Activated CD4-positive, alpha-beta memory T cell treated with anti-CD3 and anti-CD28 coated beads, Interleukin-2, amount 10 ng/mL, durations not matched to agents 7 days and 5 days (primary cell): Measurements from ENCODE around the gene ATPAF2. TPM values are rescaled to one million over a fixed set of nuclear protein-coding genes. Genes with fewer than 3 reads are reported as not detected.

ENCODE experiments used
- CTCF ChIA-PET: fragments of 350-600 bp; sonication (Branson Sonifier 250); formaldehyde crosslinking; loops from one replicate; lab custom pipeline; 2021; ENCODE audit warnings: antibody characterized with exemption, inconsistent platforms; lab: Charles Lee
- POLR2A ChIA-PET: fragments of 350-600 bp; sonication (Branson Sonifier 250); formaldehyde crosslinking; loops from one replicate; lab custom pipeline; 2021; ENCODE audit warnings: antibody characterized with exemption; lab: Charles Lee
- DNase-seq: peaks from one replicate; pipeline ENCODE4 v3.0.0-alpha.2; 2020
- H3K27ac Mint-ChIP-seq: one replicate; pipeline ENCODE4 v1.8.0; 2021; ENCODE audit warnings: mild to moderate bottlenecking, mixed read lengths
- H3K27me3 Mint-ChIP-seq: one replicate; pipeline ENCODE4 v1.8.0; 2021; ENCODE audit warnings: mixed read lengths
- H3K36me3 Mint-ChIP-seq: one replicate; pipeline ENCODE4 v1.8.0; 2021; ENCODE audit warnings: low read depth, mixed read lengths
- H3K4me1 Mint-ChIP-seq: one replicate; pipeline ENCODE4 v1.8.0; 2021; ENCODE audit warnings: mixed read lengths
- H3K4me3 Mint-ChIP-seq: one replicate; pipeline ENCODE4 v1.8.0; 2021; ENCODE audit warnings: mild to moderate bottlenecking, mixed read lengths
- H3K9me3 Mint-ChIP-seq: one replicate; pipeline ENCODE4 v1.8.0; 2021; ENCODE audit warnings: mixed read lengths
- total RNA-seq, 2 experiments: library from RNA; stranded (reverse); gene quantifications; one replicate each; pipeline ENCODE4 v1.2.3, GENCODE V29; 2021

Gene ATPAF2
- total RNA-seq, 2 experiments from 2014 or later = 22.1 to 22.3 TPM

DNA sequence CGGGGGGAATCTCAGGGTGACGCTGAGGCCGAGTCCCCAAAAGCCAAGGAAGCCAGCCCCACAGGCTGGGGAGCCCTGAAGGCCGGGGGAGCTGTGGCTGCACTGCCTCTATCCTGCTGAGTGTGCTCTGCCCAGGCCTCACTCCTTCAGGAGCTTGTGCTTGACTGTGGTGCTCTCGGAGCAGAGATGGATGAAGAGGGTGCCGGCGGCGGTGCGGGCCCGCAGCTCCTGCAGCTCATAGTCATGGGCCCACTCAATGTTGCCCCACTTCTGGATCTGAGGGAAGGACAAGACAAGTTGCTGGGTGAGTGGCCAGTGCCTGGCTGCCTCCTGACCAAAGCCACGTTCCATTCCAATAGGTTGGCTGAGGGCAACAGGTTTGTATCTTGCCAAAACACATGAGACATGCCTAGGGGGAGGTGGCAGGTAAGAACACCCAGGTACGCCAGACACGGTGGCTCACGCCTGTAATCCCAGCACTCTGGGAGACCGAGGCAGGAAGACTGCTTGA is 20.5 kb downstream of the ATPAF2 start:
- no peaks in the 10 kb centered on the region for H3K9me3 Mint-ChIP-seq
- H3K4me3 Mint-ChIP-seq = no peak overlapping the region
- no peak overlapping the region for H3K27ac Mint-ChIP-seq
- POLR2A ChIA-PET = no interaction called here
- H3K27me3 Mint-ChIP-seq = no peaks in the 10 kb centered on the region
- peaks cover 2% of the 10 kb centered on the region for H3K36me3 Mint-ChIP-seq
- CTCF ChIA-PET = interaction anchor here (0.6 kb wide), 1 partner anchor 523 kb away, joined by 3 read pairs; the partner anchor contains the start of gene RASD1
- H3K4me1 Mint-ChIP-seq = no peaks in the 10 kb centered on the region
- DNase-seq = no peak

DNA sequence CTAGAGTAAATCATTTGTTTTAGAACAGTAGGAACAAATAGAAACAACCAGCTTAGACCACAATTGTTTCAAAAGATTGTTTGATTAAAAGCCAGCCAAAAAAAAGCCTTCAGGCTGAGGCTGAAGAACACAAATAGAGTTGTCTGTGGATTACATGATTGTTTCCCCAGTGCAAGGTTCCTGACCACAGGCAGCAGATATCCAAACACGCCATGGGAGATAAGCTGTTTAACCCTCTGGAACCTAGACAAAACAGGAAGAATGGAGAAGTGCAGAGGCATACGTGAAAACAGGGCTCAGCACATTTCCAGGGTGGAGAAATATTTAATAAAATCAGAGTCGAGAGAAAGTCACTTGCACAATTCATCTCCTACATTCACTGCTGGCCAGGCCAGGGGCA is 21.0 kb downstream of the ATPAF2 start:
- Mint-ChIP-seq H3K4me3 (no peak overlapping the region), H3K36me3 (peaks cover 2% of the 10 kb centered on the region), H3K4me1 (no peaks in the 10 kb centered on the region), H3K27ac (no peak overlapping the region), H3K9me3 (no peaks in the 10 kb centered on the region), H3K27me3 (no peaks in the 10 kb centered on the region)
- CTCF ChIA-PET = interaction anchor here (0.6 kb wide), 1 partner anchor 522 kb away, joined by 3 read pairs; the partner anchor contains the start of gene RASD1
- POLR2A ChIA-PET = no interaction called here
- no peak for DNase-seq

DNA sequence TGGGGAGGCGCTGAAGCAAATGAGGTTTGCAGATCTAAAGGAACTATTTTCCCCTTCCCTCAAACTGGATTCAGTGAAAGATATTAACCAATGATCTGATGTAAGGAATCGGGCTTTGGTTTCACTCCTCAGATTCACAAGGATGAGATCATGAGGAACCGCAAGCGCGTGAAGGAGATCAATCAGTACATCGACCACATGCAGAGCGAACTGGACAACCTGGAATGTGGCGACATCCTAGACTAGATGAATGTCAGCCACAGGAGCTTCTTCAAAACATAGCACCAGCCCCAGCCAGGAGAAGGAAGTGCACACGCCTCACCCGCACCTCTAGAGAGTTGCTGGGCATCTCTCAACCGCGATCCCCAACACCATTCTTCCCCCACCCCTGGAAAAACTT is 22.5 kb downstream of the ATPAF2 start:
- Mint-ChIP-seq H3K4me1 (no peaks in the 10 kb centered on the region), H3K27ac (no peak overlapping the region), H3K36me3 (peaks cover 2% of the 10 kb centered on the region), H3K4me3 (no peak overlapping the region), H3K9me3 (no peaks in the 10 kb centered on the region), H3K27me3 (no peaks in the 10 kb centered on the region)
- DNase-seq = no peak
- ChIA-PET POLR2A (no interaction called here), CTCF (interaction anchor here (0.7 kb wide), 1 partner anchor 572 kb away, joined by 6 read pairs; no protein-coding TSS in a partner anchor)

DNA sequence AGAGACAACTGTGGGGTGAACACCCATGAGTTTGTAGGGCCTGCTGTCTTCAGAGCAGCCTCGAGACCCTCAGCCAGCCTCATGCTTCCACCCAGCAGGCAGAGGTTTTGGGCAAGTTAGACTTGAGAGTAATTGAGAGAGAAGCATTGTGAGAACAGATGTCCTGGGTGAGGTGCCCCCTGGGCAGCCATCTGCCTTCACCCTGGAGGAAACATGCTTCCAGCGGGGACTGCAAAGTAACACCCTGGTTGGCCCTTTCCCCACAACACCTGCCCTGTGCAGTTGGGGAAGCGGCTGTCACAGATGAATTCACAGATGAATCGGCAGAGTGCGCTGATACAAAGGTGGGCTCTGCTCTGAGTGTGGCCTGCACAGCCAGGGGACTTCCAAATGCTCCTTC is 23.4 kb downstream of the ATPAF2 start:
- no peak overlapping the region for H3K4me3 Mint-ChIP-seq
- H3K9me3 Mint-ChIP-seq = no peaks in the 10 kb centered on the region
- no peak for DNase-seq
- ChIA-PET CTCF (no interaction called here), POLR2A (no interaction called here)
- H3K4me1 Mint-ChIP-seq = no peaks in the 10 kb centered on the region
- H3K27ac Mint-ChIP-seq = no peak overlapping the region
- no peaks in the 10 kb centered on the region for H3K27me3 Mint-ChIP-seq
- H3K36me3 Mint-ChIP-seq = peaks cover 2% of the 10 kb centered on the region

DNA sequence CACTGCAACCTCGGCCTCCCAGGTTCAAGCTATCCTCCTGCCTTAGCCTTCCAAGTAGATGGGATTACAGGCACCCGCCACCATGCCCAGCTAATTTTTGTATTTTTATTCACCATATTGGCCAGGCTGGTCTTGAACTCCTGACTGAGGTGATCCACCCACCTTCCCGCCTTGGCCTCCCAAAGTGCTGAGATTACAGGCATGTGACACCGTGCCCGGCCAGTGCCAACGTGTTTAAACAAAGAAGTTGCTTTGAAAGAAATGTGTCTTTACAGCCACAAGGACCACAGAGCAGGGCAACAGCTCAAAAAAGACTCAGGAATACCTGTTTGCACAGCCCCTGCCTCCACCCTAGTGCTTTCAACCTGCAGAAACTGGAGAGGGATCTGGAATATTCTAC is 25.0 kb downstream of the ATPAF2 start:
- Mint-ChIP-seq H3K4me1 (no peaks in the 10 kb centered on the region), H3K4me3 (no peak overlapping the region), H3K9me3 (no peaks in the 10 kb centered on the region), H3K27ac (no peak overlapping the region), H3K27me3 (no peaks in the 10 kb centered on the region), H3K36me3 (peaks cover 2% of the 10 kb centered on the region)
- DNase-seq = no peak
- ChIA-PET POLR2A (interaction anchor here (1.1 kb wide), 1 partner anchor 19 kb away, joined by 4 read pairs; no protein-coding TSS in a partner anchor), CTCF (no interaction called here)

DNA sequence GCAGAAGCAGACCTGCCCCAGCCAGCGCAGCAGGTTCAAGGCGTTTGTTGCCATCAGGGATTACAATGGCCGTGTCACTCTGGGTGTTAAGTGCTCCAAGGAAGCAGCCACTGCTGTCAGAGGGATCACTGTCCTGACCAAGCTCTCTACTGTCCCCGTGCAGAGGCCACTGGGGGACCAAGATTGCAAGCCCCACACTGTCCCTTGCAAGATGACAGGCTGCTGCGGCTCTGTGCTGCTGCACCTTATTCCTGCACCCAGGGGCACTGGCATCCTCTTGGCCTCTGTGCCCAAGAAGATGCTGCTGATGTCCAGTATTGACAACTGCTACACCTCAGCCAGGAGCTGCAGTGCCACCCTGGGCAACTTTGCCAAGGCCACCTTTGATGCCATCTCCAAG is 27.7 kb downstream of the ATPAF2 start:
- CTCF ChIA-PET = interaction anchor here (0.5 kb wide), 1 partner anchor 276 kb away, joined by 3 read pairs; no protein-coding TSS in a partner anchor
- DNase-seq = no peak
- Mint-ChIP-seq H3K27ac (no peak overlapping the region), H3K27me3 (no peaks in the 10 kb centered on the region), H3K9me3 (no peaks in the 10 kb centered on the region), H3K36me3 (no peaks in the 10 kb centered on the region), H3K4me3 (no peak overlapping the region), H3K4me1 (no peaks in the 10 kb centered on the region)
- POLR2A ChIA-PET = no interaction called here

DNA sequence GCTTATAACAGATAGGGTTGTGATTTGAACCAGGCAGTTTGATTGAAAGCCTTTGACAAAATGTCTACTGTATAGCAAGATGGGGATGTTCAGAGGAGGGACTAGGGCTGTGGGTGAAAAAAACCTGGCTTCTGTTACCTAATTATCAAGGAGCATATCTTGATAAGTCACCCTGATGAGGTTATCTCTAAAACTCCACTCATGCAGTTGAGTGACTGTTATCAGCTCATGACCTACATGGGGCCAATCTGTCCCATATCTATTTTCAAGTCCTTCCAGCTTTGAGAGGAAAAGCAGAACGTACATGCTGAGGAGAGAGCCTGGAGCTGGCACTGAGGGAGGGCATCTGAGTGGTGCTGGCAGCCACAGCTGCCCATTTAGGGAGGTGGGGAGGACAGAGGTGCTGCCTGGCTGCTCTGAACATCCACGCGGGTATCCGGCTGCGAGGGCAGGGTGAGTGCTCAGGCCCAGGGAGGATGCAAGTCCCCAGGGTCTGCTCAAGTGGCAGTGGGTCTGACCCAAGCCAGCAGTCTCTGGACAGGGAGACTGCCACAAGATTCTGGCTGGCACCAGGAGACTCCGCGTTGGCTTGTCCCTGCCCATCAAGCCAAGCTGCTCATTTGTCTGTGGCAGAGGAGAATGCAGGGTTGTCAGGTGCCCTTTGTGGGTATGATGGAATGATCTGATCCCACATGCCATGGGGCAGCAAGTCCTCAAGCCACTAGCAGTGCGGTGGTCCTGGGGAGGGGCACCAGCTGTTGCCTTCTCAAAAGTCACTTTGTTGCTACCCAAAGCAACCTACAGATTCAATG is 29.2 kb downstream of the ATPAF2 start:
- ChIA-PET POLR2A (no interaction called here), CTCF (interaction anchor here (1.2 kb wide), 1 partner anchor 23 kb away, joined by 3 read pairs; no protein-coding TSS in a partner anchor)
- Mint-ChIP-seq H3K9me3 (no peaks in the 10 kb centered on the region), H3K27ac (no peak overlapping the region), H3K4me3 (no peak overlapping the region), H3K27me3 (no peaks in the 10 kb centered on the region), H3K36me3 (no peaks in the 10 kb centered on the region), H3K4me1 (peaks cover 9% of the 10 kb centered on the region)
- DNase-seq = no peak

DNA sequence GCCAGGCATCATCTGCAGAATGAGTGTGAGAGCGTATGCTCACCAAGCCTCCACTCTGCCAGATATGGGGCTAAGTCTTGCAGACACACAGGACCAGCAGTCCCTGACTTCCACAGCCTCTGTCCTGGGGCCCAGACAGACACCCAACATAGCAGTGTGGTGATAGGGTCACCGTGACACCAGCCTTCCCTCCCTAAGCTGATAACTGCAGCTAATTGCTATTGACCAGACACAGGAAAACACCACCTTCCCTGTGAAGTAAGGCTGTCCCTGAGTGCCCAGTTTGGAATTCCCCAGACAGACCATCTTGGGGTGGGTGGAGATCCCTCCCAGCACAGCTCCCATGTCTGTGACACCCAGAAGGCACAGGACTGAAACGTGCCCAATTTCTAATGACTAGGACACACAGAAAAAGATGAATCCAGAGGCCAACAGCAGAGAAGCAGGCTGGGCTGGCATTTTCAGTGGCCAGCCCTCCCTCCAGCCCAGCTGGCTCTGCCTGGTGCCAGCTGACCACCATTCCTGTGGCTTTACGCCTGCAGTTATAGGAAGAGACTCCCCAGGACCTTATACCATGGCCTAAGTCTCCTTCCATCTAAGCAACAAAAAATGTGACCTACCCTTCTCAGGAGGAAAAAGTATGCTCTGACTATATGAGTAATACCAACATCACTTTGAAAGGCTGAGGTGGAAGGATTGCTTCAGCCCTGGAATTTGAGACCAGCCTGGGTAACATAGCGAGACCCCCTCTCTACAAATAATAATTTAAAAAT is 30.3 kb downstream of the ATPAF2 start:
- CTCF ChIA-PET = no interaction called here
- Mint-ChIP-seq H3K4me3 (no peak overlapping the region), H3K9me3 (no peaks in the 10 kb centered on the region), H3K4me1 (peaks cover 9% of the 10 kb centered on the region), H3K36me3 (no peaks in the 10 kb centered on the region), H3K27me3 (no peaks in the 10 kb centered on the region), H3K27ac (no peak overlapping the region)
- POLR2A ChIA-PET = no interaction called here
- DNase-seq = no peak

DNA sequence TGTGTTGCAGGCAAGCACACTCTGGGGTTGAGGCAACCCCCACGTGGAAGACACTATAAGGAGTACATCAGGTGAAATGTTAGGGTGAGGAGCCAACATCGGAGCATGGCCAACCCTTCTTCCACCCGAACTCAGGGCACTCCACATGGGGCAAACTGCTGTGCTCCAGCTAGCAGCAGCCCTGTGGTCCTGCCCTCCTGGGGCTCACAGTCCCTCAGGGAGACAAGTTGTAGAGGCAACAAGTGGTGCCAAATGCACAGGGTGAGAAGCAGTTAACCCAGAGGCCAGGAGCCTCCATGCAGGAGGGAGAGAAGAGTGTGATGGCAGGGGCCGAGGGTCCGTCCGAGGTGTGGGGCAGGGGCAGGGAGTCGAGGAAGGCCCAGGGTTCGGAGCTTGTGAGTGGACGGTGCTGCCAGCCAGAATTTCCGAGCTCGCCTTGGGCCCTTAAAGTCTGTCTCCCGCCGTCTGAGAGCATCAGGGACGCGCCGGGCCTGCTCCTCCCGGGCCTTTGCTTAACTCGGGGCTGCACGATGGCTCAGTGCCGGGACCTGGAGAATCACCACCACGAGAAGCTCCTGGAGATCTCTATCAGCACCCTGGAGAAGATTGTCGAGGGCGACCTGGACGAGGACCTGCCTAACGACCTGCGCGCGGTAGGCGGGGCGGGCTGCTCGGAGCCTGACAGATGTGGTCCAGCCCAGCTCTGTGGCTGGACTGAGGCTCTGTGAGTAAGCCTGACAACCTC is 32.3 kb downstream of the ATPAF2 start:
- POLR2A ChIA-PET = no interaction called here

DNA sequence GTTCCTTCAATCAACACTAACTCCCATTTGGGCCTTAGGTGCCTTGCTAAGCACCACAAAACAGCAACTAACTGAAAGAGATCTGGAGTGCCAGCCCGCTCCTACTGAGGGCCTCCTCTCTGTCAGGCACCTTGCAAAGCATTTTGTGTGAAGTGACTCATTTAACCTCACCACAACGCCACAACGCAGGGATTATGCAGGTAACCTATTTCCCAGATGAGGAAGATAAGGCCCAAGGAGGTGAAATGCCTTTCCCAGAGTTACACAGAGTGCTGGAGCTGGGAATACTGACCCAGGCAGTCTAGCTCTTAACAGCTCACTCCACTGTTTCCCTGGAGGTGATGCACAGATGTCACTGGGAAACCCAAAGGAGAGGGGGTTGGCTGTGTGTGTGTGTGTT is 33.5 kb downstream of the ATPAF2 start:
- no peak for DNase-seq
- H3K36me3 Mint-ChIP-seq = no peaks in the 10 kb centered on the region
- ChIA-PET POLR2A (no interaction called here), CTCF (no interaction called here)
- H3K27me3 Mint-ChIP-seq = no peaks in the 10 kb centered on the region
- no peaks in the 10 kb centered on the region for H3K9me3 Mint-ChIP-seq
- H3K4me3 Mint-ChIP-seq = no peak overlapping the region
- peaks cover 9% of the 10 kb centered on the region for H3K4me1 Mint-ChIP-seq
- no peak overlapping the region for H3K27ac Mint-ChIP-seq

More for the DNA sequence above, 32.3 kb downstream of the ATPAF2 start:
- DNase-seq = no peak
- CTCF ChIA-PET = no interaction called here
- H3K27me3 Mint-ChIP-seq = no peaks in the 10 kb centered on the region
- H3K27ac Mint-ChIP-seq = no peak overlapping the region
- H3K9me3 Mint-ChIP-seq = no peaks in the 10 kb centered on the region
- no peaks in the 10 kb centered on the region for H3K36me3 Mint-ChIP-seq
- H3K4me3 Mint-ChIP-seq = no peak overlapping the region
- peaks cover 9% of the 10 kb centered on the region for H3K4me1 Mint-ChIP-seq

DNA sequence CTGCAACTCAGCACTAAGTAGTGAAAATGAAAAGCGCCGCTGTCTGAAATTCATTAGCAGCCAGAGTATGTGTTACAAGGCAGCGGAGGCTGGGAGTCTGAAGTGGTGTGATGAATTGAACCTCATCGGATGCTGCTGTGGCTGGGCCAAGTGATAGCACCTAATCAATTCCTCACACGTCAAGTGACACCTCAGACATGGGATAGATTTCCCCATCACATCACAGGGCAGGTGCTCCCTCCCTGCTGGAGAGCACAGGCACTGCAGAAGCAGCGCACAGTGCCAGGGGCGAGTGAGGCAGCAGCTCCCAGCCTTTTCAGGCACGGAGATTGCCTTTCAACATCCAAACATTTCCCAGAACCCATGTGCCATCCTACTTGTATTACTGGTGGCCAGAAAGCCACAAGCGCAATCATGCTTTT is 34.1 kb downstream of the ATPAF2 start:
- Mint-ChIP-seq H3K9me3 (no peaks in the 10 kb centered on the region), H3K27ac (no peak overlapping the region), H3K4me1 (peaks cover 9% of the 10 kb centered on the region), H3K27me3 (no peaks in the 10 kb centered on the region), H3K36me3 (no peaks in the 10 kb centered on the region), H3K4me3 (no peak overlapping the region)
- DNase-seq = no peak
- CTCF ChIA-PET = no interaction called here
- POLR2A ChIA-PET = interaction anchor here (1.2 kb wide), 1 partner anchor 32 kb away, joined by 3 read pairs; the partner anchor contains the start of genes DRC3 and TOM1L2

DNA sequence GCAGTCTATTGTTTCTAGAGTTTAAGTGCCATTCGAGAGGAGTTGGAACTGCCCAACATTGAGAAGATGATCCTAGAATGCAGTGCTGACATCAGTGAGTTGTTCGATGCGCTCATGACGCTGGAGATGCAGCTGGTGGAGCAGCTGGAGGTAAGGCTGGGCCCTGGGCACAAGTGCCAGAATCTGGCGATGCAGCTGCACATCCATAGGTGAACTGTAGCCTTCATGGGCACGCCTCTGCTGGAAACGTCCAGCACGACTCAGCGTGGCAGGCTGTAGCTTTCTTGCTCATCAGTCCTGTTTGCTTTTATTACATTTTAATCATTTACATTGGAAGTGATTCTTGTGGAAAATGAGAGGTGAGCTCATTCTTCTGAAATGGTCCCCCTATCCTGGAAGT is 34.6 kb downstream of the ATPAF2 start:
- Mint-ChIP-seq H3K9me3 (no peaks in the 10 kb centered on the region), H3K4me1 (peaks cover 9% of the 10 kb centered on the region)

More for the DNA sequence above, 34.6 kb downstream of the ATPAF2 start:
- no peak for DNase-seq
- Mint-ChIP-seq H3K4me3 (no peak overlapping the region), H3K27ac (no peak overlapping the region), H3K27me3 (no peaks in the 10 kb centered on the region), H3K36me3 (no peaks in the 10 kb centered on the region)
- POLR2A ChIA-PET = interaction anchor here (1.2 kb wide), 1 partner anchor 32 kb away, joined by 3 read pairs; the partner anchor contains the start of genes DRC3 and TOM1L2
- CTCF ChIA-PET = no interaction called here
